Mesodermal cell (in vitro differentiated cells): Measurements from ENCODE around the gene ZNF319.

Experiments used
- H3K27ac ChIP-seq: 2 replicates; pipeline ENCODE4 v1.7.0; 2013; ENCODE audit warnings: mild to moderate bottlenecking, low read depth, low read length, moderate library complexity; ENCODE audit not compliant: severe bottlenecking
- H3K36me3 ChIP-seq: 2 replicates; pipeline ENCODE4 v1.7.1; 2013; ENCODE audit warnings: mild to moderate bottlenecking, low read length, moderate library complexity; ENCODE audit not compliant: control insufficient read depth, insufficient read depth
- H3K4me1 ChIP-seq: one replicate; pipeline ENCODE4 v1.7.1; 2013; ENCODE audit warnings: mild to moderate bottlenecking, low read length; ENCODE audit not compliant: insufficient read depth, control insufficient read depth, poor library complexity, severe bottlenecking
- H3K4me3 ChIP-seq: 2 replicates; pipeline ENCODE4 v1.7.0; 2013; ENCODE audit warnings: low read length, control low read depth, mild to moderate bottlenecking; ENCODE audit not compliant: insufficient read depth, poor library complexity, severe bottlenecking; ENCODE audit errors: extremely low read depth
- H3K9me3 ChIP-seq: 2 replicates; pipeline ENCODE4 v1.7.1; 2013; ENCODE audit warnings: mild to moderate bottlenecking, low read length, moderate library complexity; ENCODE audit not compliant: control insufficient read depth
- WGBS, 2 experiments: methylation state at CpG; one replicate each; pipeline ENCODE4 v1.1.5; 2013; ENCODE audit warnings: missing lambda C conversion rate in 2 of 2; ENCODE audit not compliant: insufficient coverage in 2 of 2; 5-methylcytosine and 5-hydroxymethylcytosine counted together

ZNF319 gene

DNA sequence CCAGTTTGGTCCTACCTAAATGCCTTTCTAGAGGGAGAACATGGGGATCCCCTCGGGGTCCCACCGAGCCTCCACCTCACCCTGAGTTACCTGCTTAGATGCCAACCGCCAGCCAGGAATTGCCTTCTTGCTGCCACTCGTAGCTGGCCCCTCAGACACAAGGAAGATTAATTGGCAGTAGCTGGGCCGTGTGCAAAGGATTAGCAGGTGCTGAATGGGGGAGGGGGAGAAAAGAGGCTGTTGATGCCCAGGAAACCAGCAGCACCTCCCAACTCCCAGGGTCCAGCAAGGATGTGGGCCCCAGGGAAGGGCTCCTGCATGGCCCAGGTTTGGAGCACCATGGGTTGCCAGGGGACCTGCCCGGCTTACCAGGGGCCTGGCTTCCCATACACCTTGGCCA, 29.5 kb downstream of the ZNF319 start, which contains the start of gene CNGB1:
Gene CNGB1 (minus strand): TSS at position 159 of the 400 bp plus-strand sequence. CDS start 3,842 bp downstream, outside the sequence.
- no peaks in the 10 kb centered on the region for H3K9me3 ChIP-seq
- H3K4me3 ChIP-seq = no peak within 1 kb of the TSS
- H3K4me1 ChIP-seq = no peaks in the 10 kb centered on the region
- H3K36me3 ChIP-seq = no peaks in the 10 kb centered on the region
- no peak within 1 kb of the TSS for H3K27ac ChIP-seq
- 89 to 92% methylated on average over 5 of the region's 6 CpGs for WGBS, 2 experiments

- H3K9me3 ChIP-seq = no peaks in the 10 kb centered on the region
- WGBS, 2 experiments = 80 to 81% methylated on average over 11 to 12 of the region's 13 CpGs
Observed at GRCh38 chr16:57970319-57970718, 30.2 kb downstream of the ZNF319 start.

DNA sequence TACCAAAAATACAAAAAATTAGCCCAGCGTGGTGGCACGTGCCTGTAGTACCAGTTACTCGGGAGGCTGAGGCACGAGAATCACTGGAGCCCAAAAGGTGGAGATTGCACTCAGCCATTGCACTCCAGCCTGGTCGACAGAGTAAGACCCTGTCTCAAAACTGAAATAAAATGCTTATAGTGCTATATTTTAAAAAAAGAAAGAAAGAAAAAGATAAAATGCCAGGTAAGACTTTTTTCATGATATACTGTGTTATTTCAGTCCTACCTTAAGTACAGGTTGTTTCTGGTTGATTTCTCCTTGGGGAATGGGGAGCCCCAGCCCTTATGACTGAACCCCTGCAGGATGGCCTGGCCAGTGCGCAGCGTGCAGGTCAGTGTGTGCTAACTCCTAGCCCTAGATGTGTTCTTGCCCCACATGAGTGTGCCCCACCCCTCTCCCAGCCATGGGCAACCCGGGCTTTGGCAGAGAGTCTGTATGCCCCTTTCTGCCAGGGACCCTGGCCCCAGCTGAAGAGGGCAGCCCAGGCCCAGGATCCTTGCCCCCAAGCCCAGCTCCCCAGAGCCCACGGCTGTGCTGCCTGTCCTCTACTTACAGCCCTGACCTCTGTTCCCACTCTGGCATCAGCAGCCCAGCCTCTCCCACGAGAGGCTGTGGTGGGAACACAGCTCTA, 30.9 kb downstream of the ZNF319 start:
- H3K4me3 ChIP-seq = no peak overlapping the region
- H3K36me3 ChIP-seq = no peaks in the 10 kb centered on the region
- no peaks in the 10 kb centered on the region for H3K4me1 ChIP-seq
- no peak overlapping the region for H3K27ac ChIP-seq
- H3K9me3 ChIP-seq = no peaks in the 10 kb centered on the region
- 92 to 97% methylated on average over 6 to 7 of the region's 10 CpGs for WGBS, 2 experiments

More at GRCh38 chr16:57970319-57970718, 30.2 kb downstream of the ZNF319 start:
- Histone ChIP-seq H3K4me1 (no peaks in the 10 kb centered on the region), H3K4me3 (no peak overlapping the region), H3K36me3 (no peaks in the 10 kb centered on the region), H3K27ac (no peak overlapping the region)

GRCh38 chr16:57967916-57968315, 32.6 kb downstream of the ZNF319 start:
- H3K27ac ChIP-seq = no peak overlapping the region
- no peak overlapping the region for H3K4me3 ChIP-seq
- H3K4me1 ChIP-seq = no peaks in the 10 kb centered on the region
- H3K9me3 ChIP-seq = no peaks in the 10 kb centered on the region
- H3K36me3 ChIP-seq = no peaks in the 10 kb centered on the region

DNA sequence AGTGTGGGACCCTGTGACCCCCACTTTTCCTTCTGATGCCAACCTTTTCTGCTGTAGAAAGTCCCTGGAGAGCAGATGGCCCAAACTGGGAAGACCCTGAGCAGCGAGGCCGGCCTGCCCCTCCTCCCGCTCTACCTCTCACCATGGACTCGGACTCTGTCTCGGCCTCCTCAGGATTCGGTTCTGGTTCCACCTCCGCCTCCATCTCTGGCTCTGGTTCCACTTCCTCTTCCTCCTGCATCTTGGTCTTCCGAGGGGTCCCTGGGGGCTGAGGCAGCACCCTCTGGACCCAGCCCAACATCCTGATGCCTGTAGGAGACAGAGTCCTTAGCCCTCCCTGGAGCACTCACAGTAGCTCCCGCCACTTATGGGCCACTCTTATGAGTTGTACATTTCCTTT, 33.5 kb downstream of the ZNF319 start:
- H3K4me1 ChIP-seq = no peaks in the 10 kb centered on the region
- H3K27ac ChIP-seq = no peak overlapping the region
- H3K36me3 ChIP-seq = no peaks in the 10 kb centered on the region
- no peak overlapping the region for H3K4me3 ChIP-seq
- 86 to 88% methylated on average over 9 of the region's 9 CpGs for WGBS, 2 experiments
- no peaks in the 10 kb centered on the region for H3K9me3 ChIP-seq

DNA sequence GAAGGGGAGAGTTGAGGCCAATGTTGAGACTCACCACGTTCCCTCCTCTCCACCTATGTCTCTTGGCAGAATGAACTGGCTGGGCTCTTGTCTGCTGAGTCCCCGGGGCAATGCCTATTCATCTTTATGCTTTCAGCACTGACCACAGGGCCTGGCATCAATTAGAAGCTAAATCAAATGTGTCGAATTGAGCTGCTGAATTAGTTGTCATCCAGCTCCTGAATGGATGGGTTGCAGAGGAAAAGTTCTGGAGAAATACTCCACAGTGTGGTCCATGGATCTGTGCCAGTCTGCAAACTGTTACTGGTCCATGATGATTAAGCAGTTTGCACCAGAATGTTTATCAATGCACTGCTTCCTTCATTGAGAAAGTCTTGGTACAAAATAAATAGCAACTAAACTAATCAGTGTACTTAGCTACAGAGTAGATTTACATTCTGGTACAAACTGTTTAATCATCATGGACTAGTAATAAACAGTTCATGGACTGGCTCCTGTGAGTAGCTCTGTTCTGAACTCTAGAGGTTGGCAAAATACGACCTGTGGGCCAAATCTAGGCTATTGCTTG, 34.2 kb downstream of the ZNF319 start:
- 74 to 76% methylated on average over 2 to 3 of the region's 4 CpGs for WGBS, 2 experiments
- Histone ChIP-seq H3K27ac (no peak overlapping the region), H3K4me1 (no peaks in the 10 kb centered on the region), H3K4me3 (no peak overlapping the region), H3K9me3 (no peaks in the 10 kb centered on the region), H3K36me3 (no peaks in the 10 kb centered on the region)

GRCh38 chr16:57964157-57964700, 36.2 kb downstream of the ZNF319 start:
- Histone ChIP-seq H3K9me3 (no peaks in the 10 kb centered on the region), H3K4me3 (no peak overlapping the region), H3K36me3 (no peaks in the 10 kb centered on the region), H3K27ac (no peak overlapping the region), H3K4me1 (no peaks in the 10 kb centered on the region)
- WGBS, 2 experiments = 83% methylated on average over 9 of the region's 10 CpGs

- whole genome bisulfite sequencing, 2 experiments = 64 to 91% methylated on average over 5 to 6 of the region's 9 CpGs
- H3K9me3 ChIP-seq = no peaks in the 10 kb centered on the region
- no peak overlapping the region for H3K4me3 ChIP-seq
- H3K27ac ChIP-seq = no peak overlapping the region
- no peaks in the 10 kb centered on the region for H3K4me1 ChIP-seq
- no peaks in the 10 kb centered on the region for H3K36me3 ChIP-seq
Observed at GRCh38 chr16:57962756-57963155, 37.7 kb downstream of the ZNF319 start.

DNA sequence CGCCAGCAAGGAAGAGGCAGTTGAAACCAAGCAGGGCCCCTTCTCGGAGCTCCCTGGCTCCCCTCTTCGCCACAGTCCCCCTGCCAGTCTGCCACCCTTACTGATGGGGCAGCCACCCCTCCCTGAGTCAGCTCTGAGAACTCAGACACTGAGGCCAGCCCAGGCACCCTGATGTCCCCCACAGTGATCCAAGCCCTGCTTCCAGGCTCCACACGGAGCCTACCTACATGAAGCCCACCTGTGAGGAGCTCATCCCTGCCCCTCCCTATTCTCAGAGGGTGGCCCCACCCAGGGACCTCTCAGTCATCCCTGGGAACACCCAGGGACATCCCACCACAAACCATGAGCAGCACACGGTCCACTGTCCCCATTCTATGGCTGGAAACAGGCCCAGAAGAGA, 38.4 kb downstream of the ZNF319 start:
- Histone ChIP-seq H3K4me1 (no peaks in the 10 kb centered on the region), H3K9me3 (no peaks in the 10 kb centered on the region), H3K36me3 (no peaks in the 10 kb centered on the region), H3K4me3 (no peak overlapping the region), H3K27ac (no peak overlapping the region)
- WGBS, 2 experiments = 73 to 87% methylated on average over 5 of the region's 5 CpGs

- Histone ChIP-seq H3K27ac (no peak overlapping the region), H3K4me1 (no peaks in the 10 kb centered on the region), H3K36me3 (no peaks in the 10 kb centered on the region), H3K4me3 (no peak overlapping the region), H3K9me3 (no peaks in the 10 kb centered on the region)
- 70 to 91% methylated on average over 2 of the region's 2 CpGs for WGBS, 2 experiments
Observed at GRCh38 chr16:57961538-57961937, 38.9 kb downstream of the ZNF319 start.

- Histone ChIP-seq H3K4me1 (no peaks in the 10 kb centered on the region), H3K4me3 (no peak overlapping the region), H3K27ac (no peak overlapping the region), H3K36me3 (no peaks in the 10 kb centered on the region), H3K9me3 (no peaks in the 10 kb centered on the region)
- 81 to 86% methylated on average over 7 of the region's 7 CpGs for WGBS, 2 experiments
Observed at GRCh38 chr16:57960826-57961472, 39.5 kb downstream of the ZNF319 start.
